Fibroblast of skin of left biceps (primary cell): ENCODE results near the gene SEMA3C.

Source experiments
- DNase-seq, 2 experiments: peaks; one replicate each; pipeline ENCODE4 v3.0.0-alpha.2; 2013; ENCODE audit warnings: low read depth in 2 of 2

SEMA3C gene

GRCh38 chr7:80918909-80919721, at the start of gene SEMA3C:
TSS of gene SEMA3C (minus strand) at chr7:80919051. CDS start at chr7:80916781, 2,270 bp downstream.
- DNase-seq = peak; percentile 80 to 81

- DNase-seq = no peak
Observed at GRCh38 chr7:80968606-80969005, 49.8 kb upstream of the SEMA3C start.

GRCh38 chr7:80967917-80968297, 49.1 kb upstream of the SEMA3C start:
- DNase-seq = peak in 1 of 2 experiments; percentile 12

- DNase-seq = peak; percentile 58 to 60
Observed at GRCh38 chr7:80967071-80967916, 48.4 kb upstream of the SEMA3C start.

GRCh38 chr7:80960244-80960795, 41.5 kb upstream of the SEMA3C start:
- DNase-seq = peak in 1 of 2 experiments; percentile 24

- no peak for DNase-seq
Observed at GRCh38 chr7:80957226-80957777, 38.5 kb upstream of the SEMA3C start.

- no peak for DNase-seq
Observed at GRCh38 chr7:80954191-80954590, 35.3 kb upstream of the SEMA3C start.

GRCh38 chr7:80950550-80950967, 31.7 kb upstream of the SEMA3C start:
- no peak for DNase-seq

- no peak for DNase-seq
Observed at GRCh38 chr7:80949449-80949848, 30.6 kb upstream of the SEMA3C start.

GRCh38 chr7:80946858-80947257, 28.0 kb upstream of the SEMA3C start:
- no peak for DNase-seq

- no peak for DNase-seq
Observed at GRCh38 chr7:80945976-80946375, 27.1 kb upstream of the SEMA3C start.

GRCh38 chr7:80943342-80943741, 24.5 kb upstream of the SEMA3C start:
- no peak for DNase-seq

GRCh38 chr7:80942261-80943041, 23.6 kb upstream of the SEMA3C start:
- DNase-seq = peak; percentile 89 to 92

GRCh38 chr7:80941208-80941758, 22.4 kb upstream of the SEMA3C start:
- no peak for DNase-seq

- no peak for DNase-seq
Observed at GRCh38 chr7:80940539-80941207, 21.8 kb upstream of the SEMA3C start.

- no peak for DNase-seq
Observed at GRCh38 chr7:80937336-80937735, 18.5 kb upstream of the SEMA3C start.

- no peak for DNase-seq
Observed at GRCh38 chr7:80935991-80936780, 17.3 kb upstream of the SEMA3C start.

- no peak for DNase-seq
Observed at GRCh38 chr7:80934321-80934720, 15.5 kb upstream of the SEMA3C start.

GRCh38 chr7:80932536-80932935, 13.7 kb upstream of the SEMA3C start:
- no peak for DNase-seq

- DNase-seq = no peak
Observed at GRCh38 chr7:80929619-80930018, 10.8 kb upstream of the SEMA3C start.
